GM19193 (cell line): ENCODE data around the gene ACSL5.

Experiments
- POLR2A ChIP-seq: IDR thresholded peaks from 4 replicates; pipeline ENCODE4 v1.6.1; 2011; ENCODE audit not compliant: insufficient read depth, insufficient read length; ENCODE audit errors: extremely low read depth

The ACSL5 gene

GRCh38 chr10:112384141-112384540, 10.2 kb downstream of the ACSL5 start:
- TF ChIP-seq POLR2A = no peak

- no peak for TF ChIP-seq POLR2A
Measured at GRCh38 chr10:112385201-112385600, 11.3 kb downstream of the ACSL5 start.

- no peak for TF ChIP-seq POLR2A
Measured at GRCh38 chr10:112388548-112388947, 14.6 kb downstream of the ACSL5 start.

- no peak for TF ChIP-seq POLR2A
Measured at GRCh38 chr10:112389271-112389822, 15.4 kb downstream of the ACSL5 start.

GRCh38 chr10:112390125-112390703, 16.3 kb downstream of the ACSL5 start:
- TF ChIP-seq POLR2A = no peak

- TF ChIP-seq POLR2A = no peak
Measured at GRCh38 chr10:112393341-112393740, 19.4 kb downstream of the ACSL5 start.

GRCh38 chr10:112393827-112394226, 19.9 kb downstream of the ACSL5 start:
- TF ChIP-seq POLR2A = no peak

GRCh38 chr10:112394475-112394875, 20.6 kb downstream of the ACSL5 start:
- no peak for TF ChIP-seq POLR2A

GRCh38 chr10:112395809-112396530, 22.1 kb downstream of the ACSL5 start:
- TF ChIP-seq POLR2A = no peak

- no peak for TF ChIP-seq POLR2A
Measured at GRCh38 chr10:112397592-112397991, 23.7 kb downstream of the ACSL5 start.

GRCh38 chr10:112402917-112403316, 29.0 kb downstream of the ACSL5 start:
- TF ChIP-seq POLR2A = no peak

- TF ChIP-seq POLR2A = no peak
Measured at GRCh38 chr10:112404617-112405016, 30.7 kb downstream of the ACSL5 start.

- no peak for TF ChIP-seq POLR2A
Measured at GRCh38 chr10:112407696-112408095, 33.8 kb downstream of the ACSL5 start.

GRCh38 chr10:112409299-112409698, 35.4 kb downstream of the ACSL5 start:
- TF ChIP-seq POLR2A = no peak

GRCh38 chr10:112409755-112410154, 35.8 kb downstream of the ACSL5 start:
- no peak for TF ChIP-seq POLR2A

- TF ChIP-seq POLR2A = no peak
Measured at GRCh38 chr10:112412696-112413095, 38.8 kb downstream of the ACSL5 start.
